Measurements from ENCODE around the gene ITFG2. TPM values are rescaled to one million over a fixed set of nuclear protein-coding genes. Genes with fewer than 3 reads are reported as not detected.

The ITFG2 gene
- total RNA-seq, 1 experiment from 2014 or later: 39.2 TPM

GRCh38 chr12:2829275-2829674, 16.8 kb downstream of the ITFG2 start:
- DNase-seq (ENCODE audit: low spot score): no peak
- intact Hi-C loops (cut with micrococcal nuclease; ENCODE audit: unreplicated experiment): no loop called here
- Histone ChIP-seq H3K36me3 (ENCODE audit: insufficient read depth, low read length, poor library complexity, severe bottlenecking) (peaks cover 2% of the 10 kb centered on the region), H3K4me3 (ENCODE audit: low read depth, low read length, poor library complexity, severe bottlenecking) (no peak overlapping the region), H3K27me3 (replicated peaks; ENCODE audit: insufficient read depth, low read depth, low read length, poor library complexity) (no peaks in the 10 kb centered on the region), H3K27ac (ENCODE audit: low read depth, low read length, poor library complexity, severe bottlenecking) (no peak overlapping the region), H3K4me1 (ENCODE audit: insufficient read depth, low read length, poor library complexity, severe bottlenecking) (peaks cover 11% of the 10 kb centered on the region), H3K9me3 (ENCODE audit: low read depth, low read length, poor library complexity, severe bottlenecking) (no peaks in the 10 kb centered on the region)
- TF ChIP-seq, protein P1, sequence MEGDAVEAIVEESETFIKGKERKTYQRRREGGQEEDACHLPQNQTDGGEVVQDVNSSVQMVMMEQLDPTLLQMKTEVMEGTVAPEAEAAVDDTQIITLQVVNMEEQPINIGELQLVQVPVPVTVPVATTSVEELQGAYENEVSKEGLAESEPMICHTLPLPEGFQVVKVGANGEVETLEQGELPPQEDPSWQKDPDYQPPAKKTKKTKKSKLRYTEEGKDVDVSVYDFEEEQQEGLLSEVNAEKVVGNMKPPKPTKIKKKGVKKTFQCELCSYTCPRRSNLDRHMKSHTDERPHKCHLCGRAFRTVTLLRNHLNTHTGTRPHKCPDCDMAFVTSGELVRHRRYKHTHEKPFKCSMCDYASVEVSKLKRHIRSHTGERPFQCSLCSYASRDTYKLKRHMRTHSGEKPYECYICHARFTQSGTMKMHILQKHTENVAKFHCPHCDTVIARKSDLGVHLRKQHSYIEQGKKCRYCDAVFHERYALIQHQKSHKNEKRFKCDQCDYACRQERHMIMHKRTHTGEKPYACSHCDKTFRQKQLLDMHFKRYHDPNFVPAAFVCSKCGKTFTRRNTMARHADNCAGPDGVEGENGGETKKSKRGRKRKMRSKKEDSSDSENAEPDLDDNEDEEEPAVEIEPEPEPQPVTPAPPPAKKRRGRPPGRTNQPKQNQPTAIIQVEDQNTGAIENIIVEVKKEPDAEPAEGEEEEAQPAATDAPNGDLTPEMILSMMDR (conservative IDR thresholded peaks at IDR 0.05; ENCODE audit: low read depth, low read length): no peak
- no peak for TF ChIP-seq EZH2 (IDR thresholded peaks at IDR 0.05; ENCODE audit: borderline replicate concordance, low read depth, low read length, poor library complexity, severe bottlenecking)
- BruUV-seq (replicated peaks): no TSS peak
- POLR2A ChIA-PET (ENCODE audit: low non-redundant PET): interaction anchor here (0.7 kb wide), 1 partner anchor 95 kb away, joined by 3 read pairs; no protein-coding TSS in a partner anchor
- CTCF ChIA-PET: no interaction called here

DNA sequence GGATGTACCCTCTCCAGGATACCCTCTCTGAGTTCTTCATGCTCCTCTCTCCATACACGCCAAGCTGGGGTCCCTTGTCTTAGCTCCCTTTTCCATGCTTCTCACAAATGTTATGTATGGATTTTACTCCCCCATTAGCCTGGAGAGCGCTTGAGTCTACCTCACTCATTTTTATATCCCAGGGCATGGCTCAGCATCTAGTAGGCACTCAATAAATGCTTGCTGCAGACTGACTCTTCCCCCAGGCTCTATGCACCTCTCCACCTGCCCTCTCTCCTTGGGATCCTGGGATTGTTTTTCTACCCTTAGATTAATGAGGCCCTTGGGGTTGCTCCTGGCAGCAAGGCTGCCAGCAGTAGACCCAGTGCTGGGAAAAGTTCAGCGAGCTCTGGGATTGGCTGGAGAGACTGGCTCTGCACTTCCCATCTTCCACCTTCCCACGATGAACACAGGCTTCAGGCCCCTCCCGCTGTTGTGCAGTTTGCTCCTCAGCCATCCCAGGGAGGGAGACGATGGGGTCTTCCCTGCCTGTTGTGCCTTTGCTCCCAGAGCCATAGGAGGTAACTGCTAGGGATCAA, 20.2 kb downstream of the ITFG2 start:
- Histone ChIP-seq H3K4me3 (ENCODE audit: low read depth, low read length, poor library complexity, severe bottlenecking) (no peak overlapping the region), H3K27ac (ENCODE audit: low read depth, low read length, poor library complexity, severe bottlenecking) (no peak overlapping the region), H3K36me3 (ENCODE audit: insufficient read depth, low read length, poor library complexity, severe bottlenecking) (no peaks in the 10 kb centered on the region), H3K27me3 (replicated peaks; ENCODE audit: insufficient read depth, low read depth, low read length, poor library complexity) (no peaks in the 10 kb centered on the region), H3K9me3 (ENCODE audit: low read depth, low read length, poor library complexity, severe bottlenecking) (no peaks in the 10 kb centered on the region), H3K4me1 (ENCODE audit: insufficient read depth, low read length, poor library complexity, severe bottlenecking) (peaks cover 16% of the 10 kb centered on the region)
- TF ChIP-seq EZH2 (IDR thresholded peaks at IDR 0.05; ENCODE audit: borderline replicate concordance, low read depth, low read length, poor library complexity, severe bottlenecking): no peak
- TF ChIP-seq, protein P1 (conservative IDR thresholded peaks at IDR 0.05; ENCODE audit: low read depth, low read length): no peak
- POLR2A ChIA-PET (ENCODE audit: low non-redundant PET): no interaction called here
- no TSS peak for BruUV-seq (replicated peaks)
- CTCF ChIA-PET: no interaction called here
- DNase-seq (ENCODE audit: low spot score): no peak
- intact Hi-C loops (cut with micrococcal nuclease; ENCODE audit: unreplicated experiment): no loop called here

- DNase-seq (ENCODE audit: low spot score): no peak
- POLR2A ChIA-PET (ENCODE audit: low non-redundant PET): no interaction called here
- no TSS peak for BruUV-seq (replicated peaks)
- peaks cover 16% of the 10 kb centered on the region for H3K4me1 ChIP-seq (ENCODE audit: insufficient read depth, low read length, poor library complexity, severe bottlenecking)
- no peak overlapping the region for H3K4me3 ChIP-seq (ENCODE audit: low read depth, low read length, poor library complexity, severe bottlenecking)
- no peak overlapping the region for H3K27ac ChIP-seq (ENCODE audit: low read depth, low read length, poor library complexity, severe bottlenecking)
- no peaks in the 10 kb centered on the region for H3K36me3 ChIP-seq (ENCODE audit: insufficient read depth, low read length, poor library complexity, severe bottlenecking)
- intact Hi-C loops (cut with micrococcal nuclease; ENCODE audit: unreplicated experiment): no loop called here
- H3K9me3 ChIP-seq (ENCODE audit: low read depth, low read length, poor library complexity, severe bottlenecking): no peaks in the 10 kb centered on the region
- no peaks in the 10 kb centered on the region for H3K27me3 ChIP-seq (replicated peaks; ENCODE audit: insufficient read depth, low read depth, low read length, poor library complexity)
- CTCF ChIA-PET: interaction anchor here (0.7 kb wide), 1 partner anchor 208 kb away, joined by 4 read pairs; no protein-coding TSS in a partner anchor
- TF ChIP-seq EZH2 (IDR thresholded peaks at IDR 0.05; ENCODE audit: borderline replicate concordance, low read depth, low read length, poor library complexity, severe bottlenecking): no peak
- TF ChIP-seq, protein P1 (conservative IDR thresholded peaks at IDR 0.05; ENCODE audit: low read depth, low read length): no peak
Measured at GRCh38 chr12:2833327-2833726, 20.9 kb downstream of the ITFG2 start.
